ENCODE data around the gene DUSP9.
"Not testable (repeated sequence)": the region's sequence is repeated elsewhere in the genome, so short reads cannot be mapped to it uniquely, and the experiment has no call there.

The DUSP9 gene

DNA sequence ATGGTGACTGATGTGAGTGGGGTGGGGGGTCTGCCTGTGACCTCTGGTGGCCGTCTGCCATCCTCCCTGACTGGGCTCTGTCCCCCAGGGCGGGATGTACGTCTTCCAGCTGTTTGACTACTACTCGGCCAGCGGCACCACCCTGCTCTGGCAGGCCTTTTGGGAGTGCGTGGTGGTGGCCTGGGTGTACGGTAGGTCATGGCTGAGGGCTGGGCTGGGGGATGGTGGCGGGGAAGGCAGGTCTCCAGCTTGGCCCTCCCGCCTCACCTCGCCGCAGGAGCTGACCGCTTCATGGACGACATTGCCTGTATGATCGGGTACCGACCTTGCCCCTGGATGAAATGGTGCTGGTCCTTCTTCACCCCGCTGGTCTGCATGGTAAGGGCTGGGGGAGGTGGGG, 47.3 kb downstream of the DUSP9 start:
- DNase-seq: not testable (repeated sequence)

DNA sequence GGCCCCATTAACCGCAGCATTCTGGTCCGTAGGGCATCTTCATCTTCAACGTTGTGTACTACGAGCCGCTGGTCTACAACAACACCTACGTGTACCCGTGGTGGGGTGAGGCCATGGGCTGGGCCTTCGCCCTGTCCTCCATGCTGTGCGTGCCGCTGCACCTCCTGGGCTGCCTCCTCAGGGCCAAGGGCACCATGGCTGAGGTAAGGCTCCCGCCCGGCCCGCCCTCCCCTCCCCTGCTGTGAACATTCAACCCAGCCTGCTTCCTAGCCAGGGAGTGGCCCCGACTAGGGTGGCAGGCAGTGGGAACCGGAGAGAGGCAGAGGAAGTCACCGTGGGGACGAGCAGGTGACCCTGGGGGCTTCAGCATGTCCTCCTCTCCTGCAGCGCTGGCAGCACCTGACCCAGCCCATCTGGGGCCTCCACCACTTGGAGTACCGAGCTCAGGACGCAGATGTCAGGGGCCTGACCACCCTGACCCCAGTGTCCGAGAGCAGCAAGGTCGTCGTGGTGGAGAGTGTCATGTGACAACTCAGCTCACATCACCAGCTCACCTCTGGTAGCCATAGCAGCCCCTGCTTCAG, 47.8 kb downstream of the DUSP9 start:
- DNase-seq: no peak

- no peak for DNase-seq
Observed at GRCh38 chrX:153696100-153696499, 49.1 kb downstream of the DUSP9 start.

- not testable (repeated sequence) for DNase-seq
Observed at GRCh38 chrX:153696538-153696937, 49.5 kb downstream of the DUSP9 start.

DNA sequence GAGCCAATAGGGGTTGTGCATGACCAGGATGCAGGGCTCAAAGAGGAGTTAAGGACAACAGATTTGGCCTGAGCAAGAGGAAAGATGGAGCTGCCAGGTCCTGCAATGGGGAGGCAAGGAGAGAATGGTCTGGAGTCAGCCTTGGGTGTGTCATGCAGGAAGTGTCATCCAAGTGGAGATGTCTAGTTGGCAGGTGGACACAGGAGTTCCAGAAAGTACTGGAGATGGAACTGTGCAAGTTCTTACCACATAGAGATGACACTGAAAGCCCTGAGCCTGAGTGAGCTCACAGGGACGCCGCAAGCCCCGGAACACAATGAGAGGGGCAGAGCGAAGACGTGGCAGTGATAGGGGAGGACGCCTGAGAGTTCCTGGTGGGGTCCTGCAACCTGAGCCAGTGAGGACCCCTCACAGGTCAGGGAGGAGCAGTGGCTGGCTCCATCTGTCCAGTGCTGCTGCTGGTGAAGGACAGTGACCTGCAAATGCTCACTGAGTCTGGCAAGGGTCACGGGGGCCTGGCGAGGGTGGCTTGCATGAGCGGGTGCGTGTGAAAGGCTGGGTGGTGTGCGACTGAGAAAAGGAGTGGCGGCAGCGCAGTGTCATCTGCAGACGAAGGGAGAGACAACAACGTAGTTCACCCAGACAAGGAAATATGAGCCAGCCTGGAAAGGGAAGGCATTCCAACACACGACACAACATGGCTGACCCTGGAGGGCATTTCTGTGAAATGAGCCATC, 50.2 kb downstream of the DUSP9 start:
- not testable (repeated sequence) for DNase-seq

- DNase-seq: no peak
Observed at GRCh38 chrX:153697924-153698865, 51.2 kb downstream of the DUSP9 start.

- not testable (repeated sequence) for DNase-seq
Observed at GRCh38 chrX:153699210-153699783, 52.3 kb downstream of the DUSP9 start.

DNA sequence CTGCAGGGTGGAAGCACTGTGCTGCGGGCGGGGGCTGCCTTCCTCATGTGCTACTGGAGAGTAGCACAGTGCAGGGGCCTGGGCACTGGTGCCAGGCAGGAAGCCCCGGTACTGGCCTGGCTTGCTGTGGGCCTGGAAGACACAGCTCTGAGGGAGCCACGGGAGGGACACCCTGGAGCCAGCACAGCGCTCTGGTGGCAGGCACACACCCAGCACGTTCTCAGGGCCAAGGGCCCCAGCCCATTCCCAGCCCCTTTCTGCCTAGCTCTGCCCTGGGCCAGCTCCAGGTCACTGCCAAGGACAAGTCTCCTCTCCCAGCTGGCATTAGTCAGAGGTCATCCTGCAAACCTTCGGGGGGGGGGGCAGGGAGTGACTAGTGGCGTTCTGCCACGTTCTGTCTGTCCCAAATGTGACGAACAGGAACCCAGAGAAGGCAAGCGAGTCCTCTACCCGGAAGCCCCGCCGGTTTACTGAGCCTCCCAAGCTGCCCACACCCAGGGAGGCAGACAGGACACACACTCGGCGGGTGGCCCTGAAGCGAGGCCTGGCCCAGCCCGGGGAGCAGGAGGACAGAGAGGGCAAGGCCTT, 52.9 kb downstream of the DUSP9 start:
- DNase-seq: not testable (repeated sequence)

- DNase-seq: no peak
Observed at GRCh38 chrX:153700376-153700945, 53.5 kb downstream of the DUSP9 start.
